ENCODE data around the gene PLA2R1. TPM values are rescaled to one million over a fixed set of nuclear protein-coding genes. Genes with fewer than 3 reads are reported as not detected.

PLA2R1 gene
- total and polyA plus RNA-seq, 2 of the 4 experiments (the other 2 are of a cell fraction): 0.43 to 0.54 TPM

DNA sequence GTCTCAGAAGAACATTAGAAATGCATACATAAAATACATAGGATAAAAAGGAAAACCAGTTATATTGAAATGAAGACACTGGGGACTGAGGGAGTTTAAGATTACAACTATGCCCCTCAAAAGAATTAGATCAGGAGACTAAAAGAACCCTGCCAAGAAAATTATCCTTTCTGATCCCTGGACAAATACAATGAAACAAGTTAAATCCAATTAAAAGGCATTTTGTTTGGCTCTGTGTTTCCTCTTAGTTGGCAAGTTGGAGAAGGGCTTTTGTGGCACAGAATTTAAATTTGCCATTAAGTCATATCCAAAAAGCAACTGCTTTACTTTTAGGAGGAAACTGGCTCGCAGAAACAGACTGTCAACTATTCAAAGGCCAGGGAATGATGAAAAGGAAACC lies 165.3 kb downstream of the PLA2R1 start:
- Histone ChIP-seq H4K91ac (ENCODE audit: insufficient read depth, low read depth, low read length) (no peak overlapping the region), H2BK15ac (ENCODE audit: low read depth, low read length) (no peak overlapping the region), H3K9me1 (ENCODE audit: insufficient read depth, low read length) (no peaks in the 10 kb centered on the region), H3K23ac (ENCODE audit: low read depth, low read length) (no peak overlapping the region), H3K27ac (ENCODE audit: insufficient read depth, low read length) (no peak overlapping the region), H3K79me1 (ENCODE audit: low read depth in 1 of 2, low read length in 2 of 2) (no peaks in the 10 kb centered on the region), H3K4ac (ENCODE audit: low read depth, low read length) (no peak overlapping the region), H4K5ac (ENCODE audit: low read depth, low read length) (no peak overlapping the region), H3K27me3 (ENCODE audit: control insufficient read depth, insufficient read depth, low read length) (peaks cover 32% of the 10 kb centered on the region), H2AFZ (replicated peaks; ENCODE audit: low read length, poor library complexity) (no peak overlapping the region), H3K4me2 (ENCODE audit: low read depth, low read length) (no peak overlapping the region), H3K4me3 (ENCODE audit: insufficient read depth, low read depth, low read length) (no peak overlapping the region), H3K9ac (ENCODE audit: low read depth, low read length) (no peak overlapping the region), H3K56ac (ENCODE audit: extremely low read depth, insufficient read depth, low read length) (no peak overlapping the region), H3K4me1 (ENCODE audit: control insufficient read depth, insufficient read depth, low read length) (no peaks in the 10 kb centered on the region), H2BK20ac (ENCODE audit: low read depth, low read length) (no peak overlapping the region), H3K18ac (ENCODE audit: low read depth, low read length) (no peak overlapping the region), H2AK5ac (ENCODE audit: low read depth, low read length) (no peak overlapping the region), H4K20me1 (ENCODE audit: insufficient read depth, low read length) (no peaks in the 10 kb centered on the region), H3K36me3 (ENCODE audit: control insufficient read depth, insufficient read depth, low read length) (no peaks in the 10 kb centered on the region), H4K8ac (ENCODE audit: low read depth in 2 of 2, low read length in 2 of 2) (no peak overlapping the region), H3K14ac (replicated peaks; ENCODE audit: low read depth, low read length) (no peak overlapping the region), H2BK5ac (ENCODE audit: low read depth, low read length, poor library complexity, severe bottlenecking) (no peak overlapping the region), H2AK9ac (replicated peaks; ENCODE audit: low read depth, low read length, poor library complexity) (no peak overlapping the region), H3K9me3 (ENCODE audit: control insufficient read depth, insufficient read depth, low read length) (no peaks in the 10 kb centered on the region), H2BK120ac (ENCODE audit: low read depth, low read length) (no peak overlapping the region)
- dilution Hi-C loops (cut with HindIII; ENCODE audit: low sequenced_read_pairs, unreplicated experiment): no loop called here
- intact Hi-C loops (cut with micrococcal nuclease): no loop called here
- TF ChIP-seq, protein P1, sequence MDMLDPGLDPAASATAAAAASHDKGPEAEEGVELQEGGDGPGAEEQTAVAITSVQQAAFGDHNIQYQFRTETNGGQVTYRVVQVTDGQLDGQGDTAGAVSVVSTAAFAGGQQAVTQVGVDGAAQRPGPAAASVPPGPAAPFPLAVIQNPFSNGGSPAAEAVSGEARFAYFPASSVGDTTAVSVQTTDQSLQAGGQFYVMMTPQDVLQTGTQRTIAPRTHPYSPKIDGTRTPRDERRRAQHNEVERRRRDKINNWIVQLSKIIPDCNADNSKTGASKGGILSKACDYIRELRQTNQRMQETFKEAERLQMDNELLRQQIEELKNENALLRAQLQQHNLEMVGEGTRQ (IDR thresholded peaks at IDR 0.05; ENCODE audit: low read depth, low read length): no peak
- TF ChIP-seq, protein P2, sequence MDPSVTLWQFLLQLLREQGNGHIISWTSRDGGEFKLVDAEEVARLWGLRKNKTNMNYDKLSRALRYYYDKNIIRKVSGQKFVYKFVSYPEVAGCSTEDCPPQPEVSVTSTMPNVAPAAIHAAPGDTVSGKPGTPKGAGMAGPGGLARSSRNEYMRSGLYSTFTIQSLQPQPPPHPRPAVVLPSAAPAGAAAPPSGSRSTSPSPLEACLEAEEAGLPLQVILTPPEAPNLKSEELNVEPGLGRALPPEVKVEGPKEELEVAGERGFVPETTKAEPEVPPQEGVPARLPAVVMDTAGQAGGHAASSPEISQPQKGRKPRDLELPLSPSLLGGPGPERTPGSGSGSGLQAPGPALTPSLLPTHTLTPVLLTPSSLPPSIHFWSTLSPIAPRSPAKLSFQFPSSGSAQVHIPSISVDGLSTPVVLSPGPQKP (IDR thresholded peaks at IDR 0.05; ENCODE audit: borderline replicate concordance, low read depth, low read length): no peak
- TF ChIP-seq FOS (IDR thresholded peaks at IDR 0.05; ENCODE audit: low read depth, low read length) (no peak), MXI1 (IDR thresholded peaks at IDR 0.05; ENCODE audit: borderline replicate concordance, low read depth, low read length) (no peak)
- WGBS, 2 experiments (ENCODE audit: extremely low coverage in 2 of 2, insufficient read length in 1 of 2): no CpG with 5 or more reads among the region's 1 CpG
- POLR2A ChIA-PET (ENCODE audit: unreplicated experiment): no interaction called here
- in situ Hi-C loops (cut with MboI; ENCODE audit: low sequenced_read_pairs): no loop called here
- ATAC-seq (ENCODE audit: low read depth) (no peak), DNase-seq (no peak)
- CTCF ChIA-PET: no interaction called here
- no TSS peak for BruUV-seq (replicated peaks)
